Body of pancreas (tissue), 4 donors: ENCODE results near the gene MAP2K5.

ENCODE experiments used
- POLR2A ChIP-seq, 3 donors: fragments of 450-650 bp; IDR thresholded peaks; one replicate each; pipeline ENCODE4 v1.6.1; 2016; ENCODE audit warnings: antibody characterized with exemption in 3 of 3, mild to moderate bottlenecking in 2 of 3
- TF ChIP-seq, protein P1 (sequence below), 7 experiments: fragments of 450-650 bp in 4 of 7; fragments of 200-600 bp in 3 of 7; sonication (generic) in 3 of 7; IDR thresholded peaks; one replicate each; pipeline ENCODE4 v1.5.1; 2016 to 2019; ENCODE audit warnings: antibody characterized with exemption in 7 of 7

DNA sequence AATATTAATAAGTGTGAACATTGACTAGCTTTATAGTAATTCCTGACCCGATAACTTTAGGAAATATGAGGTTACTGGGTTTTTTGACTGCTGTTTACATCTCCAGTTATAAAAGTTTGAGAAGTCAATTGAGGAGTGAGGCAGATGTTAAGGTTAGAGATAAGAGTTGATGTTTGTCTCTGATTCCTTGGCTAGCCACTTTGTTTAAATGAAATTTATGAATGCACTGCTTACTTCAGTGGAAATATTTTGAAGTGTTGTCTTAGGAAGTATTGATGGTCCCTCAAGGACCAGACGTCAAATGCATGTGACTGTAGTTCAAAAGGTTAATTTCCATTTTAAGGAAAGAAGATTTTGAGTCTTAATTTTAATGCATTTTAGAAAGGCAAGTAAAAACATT, 41.7 kb downstream of the MAP2K5 start:
- TF ChIP-seq, protein P1, sequence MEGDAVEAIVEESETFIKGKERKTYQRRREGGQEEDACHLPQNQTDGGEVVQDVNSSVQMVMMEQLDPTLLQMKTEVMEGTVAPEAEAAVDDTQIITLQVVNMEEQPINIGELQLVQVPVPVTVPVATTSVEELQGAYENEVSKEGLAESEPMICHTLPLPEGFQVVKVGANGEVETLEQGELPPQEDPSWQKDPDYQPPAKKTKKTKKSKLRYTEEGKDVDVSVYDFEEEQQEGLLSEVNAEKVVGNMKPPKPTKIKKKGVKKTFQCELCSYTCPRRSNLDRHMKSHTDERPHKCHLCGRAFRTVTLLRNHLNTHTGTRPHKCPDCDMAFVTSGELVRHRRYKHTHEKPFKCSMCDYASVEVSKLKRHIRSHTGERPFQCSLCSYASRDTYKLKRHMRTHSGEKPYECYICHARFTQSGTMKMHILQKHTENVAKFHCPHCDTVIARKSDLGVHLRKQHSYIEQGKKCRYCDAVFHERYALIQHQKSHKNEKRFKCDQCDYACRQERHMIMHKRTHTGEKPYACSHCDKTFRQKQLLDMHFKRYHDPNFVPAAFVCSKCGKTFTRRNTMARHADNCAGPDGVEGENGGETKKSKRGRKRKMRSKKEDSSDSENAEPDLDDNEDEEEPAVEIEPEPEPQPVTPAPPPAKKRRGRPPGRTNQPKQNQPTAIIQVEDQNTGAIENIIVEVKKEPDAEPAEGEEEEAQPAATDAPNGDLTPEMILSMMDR (IDR thresholded peaks at IDR 0.05), result no peak
- TF ChIP-seq POLR2A (IDR thresholded peaks at IDR 0.05), result no peak
